OCI-LY7 (cell line): ENCODE data around the gene IPO9.

Source experiments
- CTCF ChIP-seq: fragments of 200-600 bp; sonication (generic); conservative IDR thresholded peaks from 2 replicates; pipeline ENCODE4 v1.5.1; 2014; ENCODE audit warnings: mild to moderate bottlenecking, antibody characterized with exemption, low read length, moderate library complexity, mixed read lengths
- EZH2phosphoT487 ChIP-seq: fragments of 200-600 bp; sonication (generic); IDR thresholded peaks from 2 replicates; pipeline ENCODE4 v1.6.1; 2018; ENCODE audit warnings: low read depth, borderline replicate concordance, mild to moderate bottlenecking, mixed run types, antibody characterized with exemption, low read length, moderate library complexity, mixed read lengths

DNA sequence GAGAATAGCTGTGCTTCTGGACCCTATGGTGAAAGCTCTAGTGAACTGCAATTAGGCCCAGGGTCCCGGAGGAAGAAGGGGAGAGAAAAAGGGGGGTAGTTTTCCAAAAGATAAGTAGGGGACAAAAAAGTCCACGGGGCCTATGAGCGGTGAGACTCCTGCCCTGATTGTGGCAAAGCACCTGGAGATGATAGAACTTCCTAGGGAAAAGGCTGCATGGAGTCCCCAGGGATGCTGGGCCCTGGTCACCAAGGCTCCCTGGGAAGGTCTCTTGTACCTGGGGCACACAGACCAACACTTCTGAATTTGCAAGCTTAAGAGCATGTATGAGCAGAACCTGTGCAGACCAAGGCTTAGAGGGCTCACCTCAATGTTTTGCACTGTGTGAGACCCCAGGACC is 54.3 kb downstream of the IPO9 start:
- TF ChIP-seq CTCF: no peak
- no peak for TF ChIP-seq EZH2phosphoT487
